Stimulated activated CD8-positive, alpha-beta memory T cell treated with anti-CD3 and anti-CD28 coated beads, Interleukin-7, amount 100 ng/mL, for 4 hours (primary cell): ENCODE data around the gene RIPK3.
"Not testable (repeated sequence)": the region's sequence is repeated elsewhere in the genome, so short reads cannot be mapped to it uniquely, and the experiment has no call there.

ENCODE experiments used
- DNase-seq, 2 donors: peaks; one replicate each; pipeline ENCODE4 v3.0.0-alpha.2; 2020; ENCODE audit warnings: low read depth in 2 of 2

Gene RIPK3

DNA sequence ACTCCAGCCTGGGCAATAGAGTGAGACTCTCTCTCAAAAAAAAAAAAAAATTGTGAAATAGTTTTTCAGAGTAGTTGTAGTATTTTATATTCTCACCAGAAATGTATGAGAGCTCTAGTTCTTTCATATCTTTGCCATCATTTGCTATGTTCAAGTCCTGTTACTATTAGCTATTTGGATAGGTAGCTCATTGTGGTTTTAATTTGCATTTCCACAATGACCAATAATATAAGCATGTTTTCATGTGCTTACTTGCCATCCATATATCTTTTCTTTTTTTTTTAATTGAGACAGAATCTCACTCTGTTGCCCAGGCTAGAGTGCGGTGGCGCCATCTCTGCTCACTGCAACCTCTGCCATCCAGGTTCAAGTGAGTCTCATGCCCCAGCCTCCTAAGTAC is 8.4 kb upstream of the RIPK3 start:
- no peak for DNase-seq

DNA sequence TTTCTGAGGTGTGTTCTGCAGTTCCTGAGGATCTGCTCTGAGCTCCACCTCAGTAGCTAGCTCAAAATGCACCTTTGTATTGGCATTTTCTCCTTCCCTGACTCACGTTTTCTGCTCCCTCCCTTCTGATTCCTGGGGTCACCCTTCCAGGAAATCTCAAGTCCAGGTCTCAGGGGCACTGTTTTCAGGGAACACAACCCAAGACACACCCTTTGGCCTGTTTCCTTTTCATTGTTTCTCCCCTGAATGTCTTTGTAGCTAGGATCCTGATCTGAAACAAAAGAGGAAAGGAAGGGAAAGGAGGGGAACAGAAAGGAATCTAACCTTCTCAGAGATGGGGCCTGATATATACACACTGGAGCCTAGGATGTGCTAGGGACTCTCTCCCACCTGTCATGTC is 7.3 kb upstream of the RIPK3 start:
- DNase-seq: no peak

DNA sequence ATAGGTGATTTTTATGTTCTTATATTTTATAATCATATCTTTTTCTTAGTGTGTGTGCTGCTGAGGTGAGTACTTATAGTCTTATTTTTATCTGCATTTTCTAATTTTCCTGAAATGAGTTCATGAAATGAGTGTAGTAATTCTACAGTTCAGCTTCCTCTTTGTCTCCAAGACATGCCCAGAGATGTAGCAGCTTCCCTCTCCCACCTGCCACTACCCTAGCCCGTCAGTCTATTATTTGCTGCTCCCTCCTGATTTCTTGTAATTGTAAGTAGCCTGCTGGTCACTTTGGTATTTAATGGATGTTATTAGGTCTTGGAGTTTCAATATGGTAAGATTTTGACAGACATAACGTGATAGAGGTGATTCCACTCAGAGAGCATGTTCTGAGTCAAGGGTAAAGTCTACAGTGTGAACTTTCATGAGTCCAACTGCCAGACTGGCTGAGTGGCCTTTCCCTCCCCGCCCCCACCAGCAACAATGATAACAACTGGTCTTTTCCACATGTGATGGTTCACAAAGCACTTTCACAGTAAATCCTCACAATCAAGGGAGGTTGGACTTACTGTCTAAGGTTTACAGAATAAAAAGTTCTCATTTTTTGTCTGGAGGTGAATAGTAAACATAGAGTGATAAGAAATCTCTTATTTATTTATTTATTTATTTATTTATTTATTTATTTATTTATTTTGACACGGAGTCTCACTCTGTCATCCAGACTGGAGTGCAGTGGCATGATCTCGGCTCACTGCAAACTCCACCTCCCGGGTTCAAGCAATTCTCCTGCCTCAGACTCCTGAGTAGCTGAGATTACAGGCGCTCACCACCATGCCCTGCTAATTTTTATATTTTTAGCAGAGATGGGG is 4.2 kb upstream of the RIPK3 start:
- no peak for DNase-seq

DNA sequence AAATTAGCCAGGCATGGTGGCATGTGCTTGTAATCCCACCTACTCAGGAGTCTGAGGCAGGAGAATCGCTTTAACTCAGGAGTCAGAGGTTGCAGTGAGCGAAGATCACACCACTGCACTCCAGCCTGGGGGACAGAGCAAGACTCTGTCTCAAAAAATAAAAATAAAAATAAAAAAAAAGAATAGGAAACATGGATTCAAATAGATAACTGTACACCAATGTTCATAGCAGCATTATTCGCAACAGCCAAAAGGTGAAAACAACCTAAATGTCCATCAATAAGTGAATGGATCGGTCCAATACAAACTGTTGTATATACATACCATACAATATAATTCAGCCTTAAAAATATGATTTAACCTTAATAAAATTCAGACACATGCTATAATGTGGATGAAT is 3.1 kb upstream of the RIPK3 start:
- no peak for DNase-seq

DNA sequence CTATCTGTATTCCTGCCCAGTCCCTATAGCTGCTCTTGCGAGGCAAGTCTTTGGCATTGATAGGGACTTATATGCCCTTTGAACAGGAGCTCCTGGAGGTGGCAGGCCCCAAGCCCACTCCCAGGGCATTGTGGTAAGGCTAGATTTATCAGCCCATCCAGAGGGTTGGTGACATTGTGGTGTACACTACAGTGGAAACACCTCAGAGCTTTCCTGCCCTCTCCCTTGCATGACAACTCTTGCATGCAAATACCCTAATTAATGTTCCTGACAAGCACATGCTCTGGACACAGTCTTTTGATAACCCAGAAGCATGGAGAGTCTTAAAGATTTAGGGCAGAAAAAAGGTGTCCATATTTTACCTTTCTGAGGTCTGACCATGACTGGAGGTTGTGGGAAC is 815 bp upstream of the RIPK3 start:
- no peak for DNase-seq

DNA sequence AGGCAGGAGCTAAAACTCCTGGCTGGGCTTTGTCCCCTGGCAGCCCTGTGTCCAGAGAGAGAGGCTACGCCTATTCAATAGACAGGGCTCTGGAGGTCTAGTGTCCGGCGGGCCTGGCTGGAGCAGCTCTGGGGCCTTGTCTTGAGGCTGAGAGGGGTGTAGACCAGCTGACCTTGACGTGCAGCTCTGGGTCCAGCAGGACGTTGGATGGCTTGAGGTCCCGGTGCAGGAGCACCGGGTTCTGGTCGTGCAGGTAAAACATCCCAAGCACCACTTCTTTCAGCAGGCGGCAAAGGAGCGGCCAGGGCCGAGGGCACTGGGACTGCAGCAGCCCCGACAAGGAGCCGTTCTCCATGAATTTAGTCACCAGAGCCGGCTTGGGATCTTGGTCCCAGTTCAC is 948 bp downstream of the RIPK3 start:
- DNase-seq: no peak

DNA sequence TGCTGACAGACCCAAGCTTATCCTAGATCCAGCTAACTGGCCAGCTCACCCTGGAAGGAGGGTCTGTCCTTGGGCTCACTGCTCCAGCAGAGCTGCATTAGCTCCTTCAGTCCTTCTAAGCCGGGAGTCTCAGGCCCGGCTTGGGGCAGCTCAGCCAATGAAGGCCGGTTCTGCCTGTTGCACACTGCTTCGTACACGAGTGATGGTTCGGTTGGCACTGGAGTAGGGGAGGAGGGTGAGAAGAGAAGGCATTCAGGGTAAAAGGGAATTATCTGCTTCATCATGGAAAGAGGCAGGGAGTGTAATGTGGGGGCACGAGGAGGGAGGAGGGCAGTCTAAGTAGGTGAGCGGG is 2.0 kb downstream of the RIPK3 start:
- no peak for DNase-seq

DNA sequence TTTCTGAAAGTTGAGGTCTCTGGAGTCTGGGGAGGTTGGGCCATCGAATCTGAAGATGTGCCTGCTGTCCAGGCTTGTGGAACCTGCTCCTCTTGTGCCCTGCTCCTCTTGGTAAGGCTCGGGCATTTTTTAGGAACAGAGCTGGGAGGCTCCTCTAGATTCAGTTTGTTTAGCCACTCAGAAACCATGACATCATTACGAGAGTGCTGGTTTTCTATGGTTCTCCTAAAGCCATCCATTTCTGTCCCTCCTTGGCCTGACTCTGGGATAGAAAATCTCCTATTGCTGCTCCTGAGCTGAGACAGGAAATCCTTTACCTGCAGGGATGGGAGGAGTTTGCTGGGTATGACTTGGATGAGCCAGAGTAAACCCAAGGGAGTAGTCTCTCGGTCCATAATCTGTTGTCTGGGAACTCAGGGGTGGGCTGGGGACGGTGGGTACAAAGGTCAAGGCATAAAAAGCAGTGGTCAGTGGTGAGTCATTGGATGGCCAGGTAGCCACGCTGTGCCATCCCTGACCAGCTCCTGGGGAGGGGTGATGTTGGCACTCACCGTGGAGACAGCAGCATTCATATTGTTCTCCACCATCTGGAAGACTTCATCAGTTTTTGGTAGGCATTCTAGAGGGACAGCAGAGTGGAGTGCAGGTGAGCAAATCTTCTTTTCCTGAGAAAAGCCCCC is 2.5 kb downstream of the RIPK3 start:
- no peak for DNase-seq

DNA sequence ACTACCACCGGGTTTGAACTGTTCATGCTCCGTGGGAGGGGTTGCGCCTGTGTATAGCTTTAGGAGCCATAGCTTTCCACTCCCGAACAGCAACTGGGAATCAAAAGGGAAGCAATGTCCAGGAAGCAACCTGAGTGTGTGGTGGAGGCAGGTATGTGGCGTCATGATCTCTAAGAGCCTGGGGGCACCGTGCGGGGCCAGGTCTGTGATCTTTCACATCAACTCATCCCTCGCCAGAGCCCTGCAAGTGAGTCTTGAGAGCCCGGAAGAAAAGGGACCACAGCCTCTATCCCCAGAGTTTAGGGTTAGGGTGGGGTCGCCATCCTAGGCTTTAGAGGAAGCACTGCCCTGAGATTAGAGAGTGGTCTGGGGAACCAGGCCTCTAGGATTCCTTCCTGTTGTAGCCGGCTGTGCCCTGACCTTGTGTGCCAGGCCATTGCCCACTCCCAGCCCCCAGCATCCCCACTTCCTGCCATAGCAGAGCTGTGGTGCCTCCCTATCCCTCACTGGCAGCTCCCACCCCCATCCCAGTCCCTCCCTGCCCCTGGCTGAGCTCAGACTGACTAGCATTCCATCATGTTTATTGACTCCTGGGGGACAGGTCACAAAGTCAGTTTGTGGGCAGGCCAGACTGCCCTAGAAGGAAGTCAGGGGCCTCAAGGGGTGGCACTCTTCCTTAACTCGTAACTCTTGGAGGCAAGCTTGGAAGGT is 4.2 kb downstream of the RIPK3 start:
- DNase-seq: no peak

DNA sequence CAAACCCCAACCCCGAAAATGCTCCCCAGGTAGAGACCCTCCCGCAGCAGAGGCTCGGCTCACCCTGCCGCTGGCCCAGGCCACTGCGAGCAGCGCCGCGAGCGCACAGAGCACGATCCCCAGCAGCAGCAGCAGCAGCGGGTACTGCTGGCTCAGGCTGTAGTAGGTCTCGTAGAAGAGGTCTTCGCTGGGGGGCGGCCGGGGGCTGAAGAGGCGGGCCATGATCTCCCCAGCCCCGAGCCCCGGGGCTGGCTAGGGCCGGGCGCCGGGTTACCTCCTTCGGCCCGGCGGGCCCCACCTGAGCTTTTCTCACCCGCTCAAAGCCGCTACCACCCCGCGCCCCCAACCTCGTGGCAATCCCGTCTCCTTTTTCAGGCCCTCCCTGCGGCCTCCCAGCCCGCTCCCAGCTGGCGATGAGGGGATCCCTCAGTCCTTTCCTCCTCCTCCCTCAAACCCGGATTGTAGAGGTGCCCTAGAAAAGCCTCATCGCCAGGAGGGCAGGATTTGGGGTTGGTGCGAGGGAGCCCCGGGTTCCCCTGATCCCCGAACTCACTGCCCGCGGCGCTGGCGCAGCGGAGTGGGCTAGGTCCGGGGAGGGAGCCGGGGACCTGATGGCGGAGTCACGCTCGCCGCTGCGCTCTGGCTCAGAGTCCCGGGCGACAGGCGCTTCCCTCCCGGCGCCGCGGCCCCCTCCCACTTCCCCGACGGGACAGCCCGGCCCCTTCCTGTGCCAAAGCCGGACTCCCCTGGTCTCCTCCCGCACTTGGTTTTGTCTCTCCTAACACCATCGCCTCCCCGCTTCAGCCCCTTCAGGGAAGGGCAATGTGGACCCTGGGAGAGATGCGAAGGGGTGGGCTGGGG is 5.1 kb downstream of the RIPK3 start, which contains the start of gene ADCY4:
ADCY4 (minus strand) TSS at position 641 of the 861 bp plus-strand sequence; CDS start at position 222, 419 bp downstream.
- DNase-seq: no peak

DNA sequence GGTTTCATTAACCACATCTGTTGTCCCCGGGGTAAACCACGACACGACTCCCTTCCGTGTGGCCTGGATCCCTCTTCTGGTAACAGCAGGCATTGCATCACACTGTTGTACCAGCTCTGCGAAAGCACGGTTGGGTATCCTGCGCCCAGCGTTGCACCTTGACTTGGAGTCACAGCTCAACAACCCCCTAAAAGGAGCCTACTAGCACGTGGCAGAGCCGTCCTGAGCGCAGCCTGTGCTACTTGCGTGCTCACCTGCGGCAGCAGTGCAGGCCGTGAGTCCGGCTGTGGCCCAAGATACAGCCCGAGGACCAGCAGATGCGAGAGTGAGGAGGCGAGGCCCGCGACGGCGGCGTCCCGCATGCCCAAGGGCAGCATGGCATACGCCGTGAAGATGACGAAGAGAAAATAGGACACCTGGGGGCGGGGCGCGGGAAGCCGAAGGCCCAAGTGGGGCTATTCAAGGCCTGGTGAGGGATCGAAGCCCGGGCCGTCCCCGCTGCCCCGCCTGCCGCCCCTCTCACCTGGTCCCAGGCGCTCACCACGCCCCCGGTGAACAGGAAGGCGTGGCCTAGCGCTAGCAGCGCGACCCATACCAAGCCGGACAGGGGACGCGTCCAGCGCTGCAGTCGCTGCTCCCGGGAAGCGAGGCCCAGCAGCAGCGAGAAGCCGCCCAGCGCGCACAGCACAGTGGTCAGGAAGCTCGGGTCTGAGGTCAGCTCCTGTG is 7.4 kb downstream of the RIPK3 start:
- peak; percentile 74 to 81 for DNase-seq

DNA sequence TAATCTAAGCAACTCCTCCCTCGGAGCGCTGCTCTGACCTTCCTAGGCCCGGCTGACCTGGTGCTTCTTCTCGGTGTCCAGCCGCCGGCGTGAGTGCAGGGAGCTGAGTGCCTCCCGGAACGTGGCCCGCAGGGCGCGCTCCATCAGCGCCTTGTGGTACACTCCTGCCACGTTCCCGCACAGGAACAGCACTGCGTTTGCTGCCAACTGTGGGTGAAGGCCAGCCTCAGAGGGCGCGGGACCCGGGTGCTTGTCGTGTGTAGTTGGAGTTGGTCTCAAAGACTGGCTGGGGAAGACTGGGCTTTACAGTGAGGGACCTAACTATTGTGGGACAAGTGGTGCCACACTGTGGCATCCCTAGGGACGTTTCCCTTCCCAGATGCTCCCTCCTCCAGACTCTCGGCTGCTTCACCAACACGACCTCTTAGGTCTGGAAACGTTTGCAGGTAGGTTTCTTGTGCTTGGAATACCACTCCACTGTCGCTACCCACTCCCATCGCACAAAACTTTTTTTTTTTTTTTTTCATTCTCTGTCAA is 8.0 kb downstream of the RIPK3 start:
- no peak for DNase-seq

DNA sequence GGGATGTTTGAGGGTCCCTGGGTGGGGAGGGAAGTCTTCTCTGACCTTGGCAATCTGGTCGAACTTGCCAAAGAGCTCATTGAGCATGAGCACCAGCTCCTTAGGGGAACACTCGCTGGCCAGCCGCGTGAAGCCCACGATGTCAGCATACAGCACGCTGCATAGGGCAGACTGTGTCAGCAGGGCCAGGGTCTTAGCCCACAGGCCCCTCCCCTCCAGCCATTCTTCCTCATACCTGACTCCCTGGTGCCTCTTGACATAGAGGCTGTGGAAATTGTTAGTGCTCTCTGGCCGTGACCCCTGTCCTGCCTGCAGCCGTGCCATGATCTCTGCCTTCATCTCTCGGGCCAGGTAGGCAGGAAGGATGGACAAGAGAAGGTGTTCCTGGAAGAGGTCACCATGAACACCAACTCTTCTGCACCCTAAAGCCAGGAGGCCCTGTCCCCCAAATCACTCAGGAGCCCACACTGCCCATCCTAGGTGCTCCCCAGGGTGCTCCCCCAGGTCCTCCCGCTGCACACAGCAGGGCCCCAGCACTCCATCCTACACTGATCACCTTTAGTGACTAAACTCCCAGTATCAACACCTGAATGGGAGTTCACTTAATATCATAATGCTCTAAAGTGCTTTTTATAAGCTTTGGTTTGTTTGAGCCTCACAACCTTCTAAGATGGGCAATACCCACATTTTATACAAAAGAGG is 8.7 kb downstream of the RIPK3 start:
- no peak for DNase-seq

DNA sequence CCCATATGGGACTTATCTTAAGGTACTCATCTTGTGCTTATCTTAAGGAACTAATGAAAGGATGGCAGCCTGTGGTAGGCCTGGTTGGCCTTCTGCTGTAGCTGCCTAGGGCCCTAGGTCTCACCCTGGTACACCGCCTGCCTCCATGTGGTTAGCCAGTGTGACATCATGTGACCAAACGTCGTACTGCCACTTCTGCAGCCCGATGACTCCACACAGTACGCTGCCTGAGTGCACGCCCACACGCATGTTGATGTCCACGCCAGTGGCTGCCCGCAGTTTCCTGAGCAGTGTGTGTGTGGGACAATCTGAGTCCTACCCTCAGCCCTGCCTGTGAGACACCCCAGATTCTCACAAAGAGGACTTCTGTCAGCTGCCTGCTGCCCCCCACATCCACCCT is 10.1 kb downstream of the RIPK3 start:
- peak; percentile 60 to 72 for DNase-seq

DNA sequence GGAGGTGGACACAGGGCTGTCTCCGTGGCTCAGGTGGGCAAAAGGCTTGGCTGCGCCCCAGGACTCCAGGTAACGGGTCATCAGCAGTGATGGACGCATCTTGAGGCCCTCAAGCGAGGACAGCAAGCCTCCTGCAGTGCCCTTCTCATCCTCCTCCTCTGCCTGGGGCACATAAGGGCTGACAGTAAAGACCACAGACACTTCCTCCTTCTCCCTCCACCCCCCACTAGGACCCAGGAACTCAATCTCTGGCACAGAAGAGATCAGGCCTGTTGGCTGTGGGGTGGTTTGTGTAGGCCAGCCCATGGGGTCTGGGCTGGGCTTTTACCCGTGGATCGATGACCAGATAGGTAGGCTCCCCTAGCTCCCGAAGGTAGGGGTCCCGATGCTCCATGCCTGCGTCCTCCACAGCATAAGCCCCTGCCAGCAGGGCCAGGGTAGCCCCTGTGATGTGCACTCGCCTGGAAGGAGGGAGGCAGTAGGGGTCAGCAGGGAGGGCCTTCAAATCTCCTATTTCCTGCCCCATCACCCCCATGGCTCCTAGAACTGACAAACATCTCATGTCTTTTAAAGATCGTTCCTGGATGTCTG is 10.6 kb downstream of the RIPK3 start:
- no peak for DNase-seq

DNA sequence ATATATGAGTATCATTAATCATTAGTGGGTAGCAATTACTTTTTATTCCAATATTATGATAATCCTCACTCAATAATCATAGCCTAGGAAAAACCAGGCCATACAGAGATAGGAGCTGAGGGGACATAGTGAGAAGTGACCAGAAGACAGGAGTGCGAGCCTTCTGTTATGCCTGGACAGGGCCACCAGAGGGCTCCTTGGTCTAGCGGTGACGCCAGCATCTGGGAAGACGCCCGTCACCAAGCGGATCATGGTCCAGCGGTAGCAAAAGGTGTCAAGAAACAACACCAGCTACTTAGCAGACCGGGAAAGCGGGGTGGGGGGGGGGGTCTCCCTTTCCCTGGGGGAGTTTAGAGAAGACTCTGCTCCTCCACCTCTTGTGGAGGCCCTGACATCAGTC is 11.9 kb downstream of the RIPK3 start:
- not testable (repeated sequence) for DNase-seq

DNA sequence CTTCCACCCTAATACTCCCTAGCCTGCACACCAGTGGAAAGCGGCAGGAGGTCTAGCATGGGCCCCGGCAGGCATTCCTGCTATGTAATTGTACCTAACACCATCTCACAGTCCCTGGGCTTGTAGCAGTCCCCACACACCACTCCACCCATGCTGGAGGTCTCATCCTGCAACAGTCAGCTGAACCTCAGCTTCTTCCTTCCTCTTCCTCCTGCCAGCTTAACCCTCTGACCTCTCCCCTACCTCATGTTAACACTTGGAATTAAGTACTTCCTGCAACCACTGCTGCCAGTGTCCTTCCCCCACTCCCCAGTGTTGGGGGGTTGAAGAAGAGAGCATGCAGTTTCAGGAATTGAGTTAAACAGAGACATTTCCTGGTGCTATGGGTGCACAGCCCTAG is 12.5 kb downstream of the RIPK3 start:
- no peak for DNase-seq

DNA sequence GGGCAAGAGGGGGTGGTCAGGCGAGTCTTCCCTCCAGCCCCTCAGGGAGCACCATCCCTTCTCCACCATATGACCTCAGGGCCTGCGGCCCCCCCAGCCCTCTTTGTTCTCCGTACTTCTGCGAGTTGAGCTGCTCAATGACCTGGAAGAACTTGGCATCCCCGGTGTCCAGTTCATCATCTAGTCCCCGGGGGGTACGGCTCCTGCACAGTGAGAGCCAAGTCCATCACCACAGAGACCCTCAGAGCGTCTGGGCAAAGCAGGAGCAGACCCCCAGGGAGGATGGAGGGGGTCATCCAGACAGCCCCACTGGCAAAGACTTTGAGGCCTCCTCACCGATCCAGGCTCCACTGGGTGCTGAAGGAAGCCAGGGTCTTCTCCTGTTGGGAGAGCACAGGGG is 13.8 kb downstream of the RIPK3 start:
- DNase-seq: no peak

DNA sequence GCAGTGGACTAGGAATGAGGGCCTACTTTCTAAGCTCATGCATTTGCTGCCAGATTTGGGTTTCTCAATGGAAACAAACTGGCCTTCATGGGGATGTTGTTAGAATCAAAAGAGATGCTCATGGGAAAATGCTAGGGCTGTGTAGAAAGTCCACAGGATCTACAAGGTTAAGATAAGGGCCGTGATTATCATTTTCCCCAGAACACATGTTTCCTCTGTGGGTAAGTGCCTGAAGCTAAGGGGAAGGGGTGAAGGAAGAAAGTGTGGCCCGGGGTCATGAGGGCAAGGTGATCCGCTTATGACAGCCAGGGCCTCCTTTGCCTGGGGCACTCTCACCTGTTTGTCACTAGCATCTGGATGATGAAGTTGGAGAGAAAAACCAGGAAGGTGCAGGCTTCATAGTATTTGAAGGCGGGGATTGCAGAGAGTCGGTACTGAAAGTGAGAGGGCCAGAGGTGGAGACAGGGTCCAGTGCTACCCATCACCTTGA is 14.7 kb downstream of the RIPK3 start:
- no peak for DNase-seq

DNA sequence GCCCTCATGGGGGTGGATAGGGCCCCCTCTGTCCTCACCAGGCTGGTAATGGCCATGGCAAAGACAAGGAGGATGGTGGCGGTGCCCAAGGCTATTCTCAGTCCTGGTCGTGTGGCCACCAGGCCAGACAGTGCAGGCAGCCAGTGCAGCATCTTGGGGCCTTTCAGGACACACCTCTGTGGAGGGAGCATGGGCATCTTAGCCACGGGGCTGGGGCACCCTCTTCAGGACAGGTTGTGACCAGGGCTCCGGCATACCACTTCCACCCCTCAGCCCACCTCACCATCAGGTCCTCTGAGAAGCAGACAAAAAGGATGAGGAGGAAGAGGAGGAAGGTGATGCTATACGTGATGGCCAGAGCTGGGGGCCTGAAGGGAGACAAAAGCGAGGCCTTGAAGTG is 15.8 kb downstream of the RIPK3 start:
- no peak for DNase-seq
